ENCODE data around the gene ZNF750.
A peak's percentile ranks its signal among the peaks of the same experiment; 100 is the strongest.

The ZNF750 gene

DNA sequence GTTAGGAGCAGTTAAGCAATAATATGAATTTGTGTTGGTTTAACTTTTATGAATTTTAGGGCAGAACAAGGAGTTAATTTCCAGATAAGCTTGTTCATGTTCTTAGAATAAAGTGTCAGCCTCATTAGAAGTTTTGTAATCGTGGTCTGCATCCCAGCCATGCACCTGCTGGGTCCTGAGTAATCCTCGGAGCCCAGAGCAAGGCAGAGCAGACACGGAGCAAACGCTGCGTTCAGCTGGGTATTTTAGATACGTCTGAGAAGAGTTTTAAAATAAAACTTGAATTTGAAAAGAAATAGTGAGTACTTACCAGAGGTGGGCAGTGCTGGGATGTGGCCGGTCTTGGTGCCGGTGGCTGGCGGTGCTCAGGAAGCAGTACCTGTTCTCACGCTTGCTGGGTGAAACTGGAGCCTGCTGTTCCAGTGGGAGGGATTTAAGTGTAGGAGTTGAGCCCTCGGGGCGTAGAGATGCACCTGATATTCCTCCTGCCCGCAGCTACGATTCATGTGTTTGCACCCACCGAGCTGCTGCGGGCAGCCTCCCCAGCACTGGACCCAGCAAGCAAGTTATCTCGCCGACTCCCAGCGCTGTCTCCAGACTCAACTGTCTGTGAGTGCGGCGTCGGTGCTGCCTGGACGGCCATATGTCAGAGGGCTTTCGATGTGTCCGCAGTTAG is at the start of gene ZNF750:
Gene ZNF750, minus strand, starts transcription at position 406 of the 676 bp plus-strand sequence. CDS start 7,568 bp downstream, outside the sequence.
- no peak for DNase-seq (ENCODE audit: low read depth in 2 of 2)

DNA sequence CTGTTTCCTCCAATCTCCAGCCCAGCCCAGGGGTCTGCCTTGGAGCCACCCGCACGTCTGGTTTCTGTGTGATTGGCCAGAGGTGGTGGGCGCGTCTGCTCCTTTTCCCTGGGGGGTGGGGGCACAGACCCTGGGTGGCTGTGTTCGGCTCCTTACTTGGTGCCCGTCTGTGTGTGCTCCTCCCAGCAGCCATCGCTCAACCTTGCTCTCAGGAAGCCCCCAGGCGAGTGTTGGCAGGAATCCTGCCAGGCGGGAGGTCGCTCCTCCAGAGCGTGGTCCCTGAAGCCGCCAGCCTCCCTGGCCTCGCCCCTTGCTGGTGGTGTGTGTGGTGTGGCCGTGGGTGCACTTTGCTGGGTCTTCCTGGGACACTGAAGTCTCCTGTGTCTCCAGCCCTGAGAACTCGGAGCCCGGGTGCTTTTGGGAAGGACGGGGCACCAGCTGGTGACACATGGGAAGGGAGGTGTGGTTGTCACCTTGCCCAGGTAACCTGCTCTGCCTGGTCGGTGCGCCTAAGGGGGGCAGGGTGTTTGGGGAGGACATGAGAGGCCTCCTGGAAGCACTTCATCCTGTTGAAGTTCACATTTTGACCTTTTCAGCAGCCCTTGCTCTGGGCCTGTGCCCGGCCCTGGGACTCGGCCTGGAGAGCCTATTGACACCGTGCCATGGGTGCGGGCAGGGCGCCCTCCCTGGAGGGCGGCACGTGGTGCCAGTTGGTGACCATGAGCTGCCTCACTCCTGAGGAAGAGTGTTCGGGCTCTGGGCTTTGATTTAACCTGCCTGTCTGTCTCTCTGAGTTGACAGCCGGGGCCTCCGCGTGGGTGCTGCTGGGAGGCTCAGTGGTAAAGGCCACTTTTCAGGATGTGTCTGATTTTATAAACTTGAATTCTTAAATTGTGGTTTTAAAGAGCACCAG is 49.0 kb upstream of the ZNF750 start:
- DNase-seq (ENCODE audit: low read depth in 2 of 2) = no peak

DNA sequence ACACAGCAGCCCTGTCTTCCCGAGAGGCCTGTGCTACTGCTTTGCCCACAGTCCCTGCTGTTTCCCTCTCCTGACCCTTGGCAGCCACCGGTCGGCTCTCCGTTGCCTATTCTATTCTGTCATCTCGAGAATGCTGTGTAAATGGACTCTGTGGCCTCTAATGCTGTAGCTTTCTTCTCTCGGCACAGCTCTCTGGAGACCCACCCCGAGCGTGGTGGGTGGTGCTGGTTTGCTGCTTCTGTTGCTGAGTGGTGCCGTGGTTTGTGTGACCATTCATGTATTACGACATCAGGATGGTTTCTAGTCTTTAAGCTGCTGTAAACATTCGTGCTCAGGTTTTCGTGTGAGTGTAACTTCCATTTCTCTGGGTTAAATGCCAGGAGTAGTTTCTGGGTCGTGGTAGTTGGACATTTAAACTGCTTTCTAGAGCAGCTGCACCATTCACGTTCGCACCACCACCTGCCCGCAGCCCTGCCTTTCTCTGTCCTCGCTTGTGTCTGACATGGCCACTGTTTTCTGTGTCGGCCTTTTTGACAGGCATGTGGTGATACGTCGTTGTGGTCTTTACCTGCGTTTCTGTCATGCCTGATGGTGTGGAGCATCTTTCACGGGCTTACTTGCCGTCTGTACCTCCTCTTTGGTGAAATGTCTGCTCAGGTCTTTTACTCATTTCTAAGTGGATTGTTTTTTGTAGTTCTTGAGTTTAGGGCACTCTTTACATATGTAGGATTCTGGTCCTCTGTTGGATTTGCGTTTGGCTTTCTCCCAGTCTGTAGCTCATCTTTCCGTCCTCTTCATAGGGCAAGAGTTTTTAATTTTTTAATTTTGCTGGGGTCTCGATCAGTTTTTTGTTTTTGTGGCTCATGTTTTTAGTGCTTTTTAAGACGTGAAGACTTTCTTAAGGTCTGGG is 47.7 kb upstream of the ZNF750 start:
- no peak for DNase-seq (ENCODE audit: low read depth in 2 of 2)

DNA sequence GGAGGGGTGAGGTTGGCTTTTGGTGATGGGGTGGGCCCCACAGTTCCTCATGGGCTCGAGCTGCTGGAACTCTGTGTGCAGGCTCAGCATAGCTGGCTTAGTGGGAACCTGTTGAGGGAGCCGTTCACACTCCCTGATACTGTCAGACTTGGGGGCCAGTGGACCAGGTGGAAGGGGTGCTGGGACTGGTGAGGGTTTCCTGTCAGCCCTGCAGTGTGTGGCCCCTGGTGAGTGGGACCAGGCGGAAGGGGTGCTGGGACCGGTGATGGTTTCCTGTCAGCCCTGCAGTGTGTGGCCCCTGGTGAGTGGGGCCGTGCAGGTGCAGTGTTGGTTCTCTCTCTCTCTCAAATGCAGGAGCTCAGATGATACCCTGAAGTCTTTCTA is 45.1 kb upstream of the ZNF750 start:
- DNase-seq (ENCODE audit: low read depth in 2 of 2) = no peak

DNA sequence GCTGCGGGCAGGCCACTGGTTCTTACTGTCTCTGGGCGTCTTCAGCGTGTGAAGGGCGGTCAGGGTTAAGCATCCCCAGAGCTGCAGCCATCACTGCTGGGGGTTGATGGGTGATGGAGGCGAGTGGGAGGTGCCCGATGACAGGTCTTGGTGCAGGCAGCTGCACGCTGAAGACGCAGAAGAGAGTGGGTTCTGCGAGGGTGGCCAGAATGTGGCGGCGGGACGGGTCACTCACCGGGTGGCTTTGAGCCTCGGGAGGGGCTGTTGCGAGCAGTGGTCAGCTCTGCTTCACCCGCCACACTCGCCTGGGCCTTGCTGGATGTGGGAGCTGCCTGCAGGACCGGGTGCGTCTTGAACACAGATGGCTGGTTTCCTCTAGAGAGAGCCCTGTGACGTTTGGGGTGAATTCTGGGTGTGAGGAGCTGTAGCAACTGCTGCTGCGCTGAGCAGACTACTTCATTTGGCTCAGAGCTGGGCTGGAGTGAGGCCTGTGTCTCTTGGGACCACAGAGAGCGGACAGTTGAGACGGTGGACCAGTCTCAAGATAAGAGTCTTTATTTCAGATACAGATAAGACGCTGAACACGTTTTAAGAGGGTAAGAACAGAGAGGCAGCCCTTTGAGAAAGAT is 44.6 kb upstream of the ZNF750 start:
- DNase-seq (ENCODE audit: low read depth in 2 of 2) = no peak

DNA sequence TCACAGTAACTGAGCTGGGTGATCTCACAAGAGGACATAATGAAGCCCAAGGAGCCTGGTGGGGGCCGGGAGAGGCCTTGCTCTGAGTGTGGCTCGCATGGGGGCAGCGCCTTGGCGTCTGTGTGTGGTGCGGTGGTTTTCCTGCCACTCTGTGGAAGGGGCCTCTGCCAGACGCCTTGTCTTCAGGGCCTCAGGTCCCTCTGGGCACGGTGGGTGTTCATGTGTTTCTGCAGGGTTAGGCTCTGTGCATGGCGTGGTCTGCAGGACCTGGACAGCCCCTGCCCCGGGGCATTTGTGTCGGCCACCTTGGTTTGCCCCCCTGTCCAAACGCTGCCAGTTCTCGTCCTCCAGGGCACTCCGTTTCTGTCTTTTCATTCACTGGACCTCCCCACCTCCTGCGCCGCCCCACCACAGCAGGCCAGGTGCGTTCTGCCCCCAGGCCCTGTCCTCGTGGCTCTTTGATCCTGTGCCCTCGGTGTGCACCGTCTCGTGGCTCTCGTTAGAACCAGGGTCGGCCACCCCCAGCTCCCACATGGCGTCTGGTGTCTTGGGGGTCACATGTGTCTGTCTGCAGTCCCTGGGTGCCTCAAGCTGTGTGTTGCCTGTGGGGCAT is 43.7 kb upstream of the ZNF750 start:
- no peak for DNase-seq (ENCODE audit: low read depth in 2 of 2)

DNA sequence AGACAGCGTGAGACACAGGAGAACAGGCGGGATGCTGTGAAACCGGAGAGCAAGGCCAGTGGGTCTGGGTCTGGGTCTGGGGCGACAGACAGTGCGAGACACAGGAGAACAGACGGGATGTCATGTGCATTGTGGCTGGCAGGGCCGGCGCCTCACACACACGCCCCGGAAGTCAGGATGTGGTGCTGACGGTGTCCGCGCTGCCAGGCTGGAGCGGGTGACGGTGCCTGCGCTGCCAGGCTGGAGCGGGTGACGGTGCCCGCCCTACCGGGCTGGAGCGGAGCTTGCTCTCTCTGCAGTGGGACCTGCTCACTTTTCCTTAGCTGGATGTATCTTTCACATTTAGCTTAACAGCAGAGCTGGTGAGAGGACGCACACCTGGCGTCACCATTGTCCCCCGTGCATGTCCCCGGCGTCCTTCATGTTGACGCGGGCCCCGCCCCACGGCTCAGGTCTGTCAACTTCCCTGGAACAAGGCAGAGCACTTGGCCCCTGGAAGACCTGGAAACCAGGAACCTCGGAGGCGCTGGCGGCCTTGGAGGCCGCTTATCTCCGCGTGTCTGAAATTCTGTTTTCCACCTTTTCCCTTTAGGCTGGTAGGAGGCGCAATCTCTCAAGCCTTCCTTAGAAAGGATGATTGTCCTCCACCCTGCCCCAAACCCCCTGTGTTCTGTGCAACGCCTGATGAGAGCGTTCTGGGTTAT is 43.0 kb upstream of the ZNF750 start:
- DNase-seq (ENCODE audit: low read depth in 2 of 2) = peak; percentile 59 to 62

DNA sequence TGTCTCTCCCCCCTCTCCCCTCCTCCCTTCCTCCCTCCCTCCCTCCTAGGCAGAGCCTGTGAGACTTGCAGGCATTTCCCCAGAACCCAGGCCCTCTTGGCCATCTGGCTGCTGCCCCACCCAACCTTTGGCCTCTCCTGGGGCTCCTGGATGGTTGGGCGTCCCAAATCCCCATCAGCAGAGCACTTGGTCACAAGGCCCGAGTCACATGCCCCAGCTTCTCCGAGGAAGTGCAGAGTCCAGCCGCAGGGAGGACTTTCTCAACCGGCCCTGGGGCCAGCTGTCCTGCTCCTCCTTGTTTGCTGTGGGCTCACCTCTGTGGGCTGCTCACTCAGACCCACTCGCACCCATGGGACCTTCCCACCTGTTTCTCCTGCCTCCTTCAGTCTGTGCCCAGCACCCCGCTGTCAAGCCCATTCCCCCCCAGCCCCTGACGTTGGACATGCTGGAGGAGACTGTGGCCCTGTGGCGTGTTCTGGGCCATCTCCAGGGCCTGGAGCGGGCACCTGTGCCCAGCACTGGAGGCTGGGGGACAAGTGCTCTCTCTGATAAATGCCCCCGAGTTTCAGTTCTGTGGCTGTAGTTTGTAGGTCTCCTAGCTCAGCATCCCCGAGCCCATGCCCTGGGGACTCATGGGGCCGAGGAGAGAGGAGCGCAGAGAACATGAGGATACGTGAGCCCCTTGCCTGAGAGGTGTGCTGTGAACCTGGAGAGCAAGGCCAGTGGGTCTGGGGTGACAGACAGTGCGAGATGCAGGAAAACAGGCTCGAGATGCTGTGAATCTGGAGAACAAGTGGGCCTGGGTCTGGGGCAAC is 42.3 kb upstream of the ZNF750 start:
- DNase-seq (ENCODE audit: low read depth in 2 of 2) = no peak

DNA sequence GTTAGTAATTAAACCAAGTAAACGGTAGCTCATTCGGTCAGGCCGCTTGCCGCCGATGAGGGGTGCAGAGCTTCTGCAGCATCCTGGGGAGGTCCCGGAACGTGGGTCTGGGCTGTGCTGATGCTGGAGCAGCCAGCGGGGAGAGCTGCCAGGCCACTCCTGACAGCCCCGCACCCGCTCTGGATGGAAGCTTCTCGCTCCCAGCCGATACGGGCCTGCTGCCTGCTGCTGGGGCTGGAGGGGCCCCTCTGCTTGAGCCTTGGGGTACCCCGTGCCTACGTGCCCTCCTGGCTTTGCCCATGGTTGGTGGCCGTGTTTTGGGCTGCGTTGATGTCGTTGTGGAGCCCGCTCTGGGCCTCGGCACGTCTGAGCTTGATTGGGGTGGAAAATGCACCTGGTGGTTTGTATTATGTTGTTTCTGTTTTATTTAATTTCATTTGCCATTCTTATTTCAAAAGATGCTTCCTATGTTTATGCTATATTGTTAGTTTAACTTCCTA is 41.6 kb upstream of the ZNF750 start:
- no peak for DNase-seq (ENCODE audit: low read depth in 2 of 2)

DNA sequence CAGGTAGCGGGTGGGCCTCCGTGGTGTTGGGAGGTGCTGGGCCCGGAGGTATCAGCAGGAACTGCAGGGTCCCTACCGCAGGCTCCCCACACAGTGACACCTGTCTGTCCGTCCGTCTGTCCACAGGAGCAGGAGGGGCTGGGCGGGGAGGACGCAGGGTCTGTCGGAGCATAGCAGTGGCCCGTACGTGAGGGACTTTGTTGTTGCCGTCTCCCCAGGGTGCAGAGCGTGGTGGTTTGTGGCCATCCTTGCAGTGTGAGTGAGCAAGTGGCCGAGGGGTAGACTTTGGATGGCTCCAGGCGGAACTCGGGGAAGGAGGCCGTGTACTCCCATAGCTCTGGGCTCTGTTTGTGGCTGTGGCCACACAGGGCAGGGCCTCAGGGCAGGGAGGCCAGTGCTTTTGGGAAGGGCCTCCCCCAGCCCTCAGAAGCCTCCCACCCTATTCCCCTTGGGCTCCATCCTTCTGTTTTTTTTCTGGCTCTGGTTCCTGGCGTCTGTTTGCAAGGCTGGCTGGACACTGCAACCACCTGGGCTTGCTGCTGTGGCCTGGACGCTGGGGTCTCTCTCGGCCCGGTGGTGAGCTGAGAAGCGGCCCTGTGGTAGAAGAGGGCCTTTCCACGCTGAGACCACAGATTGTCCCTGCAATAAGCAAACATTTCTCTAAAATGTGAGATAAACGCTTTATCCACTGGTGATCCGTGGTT is 41.0 kb upstream of the ZNF750 start:
- no peak for DNase-seq (ENCODE audit: low read depth in 2 of 2)

DNA sequence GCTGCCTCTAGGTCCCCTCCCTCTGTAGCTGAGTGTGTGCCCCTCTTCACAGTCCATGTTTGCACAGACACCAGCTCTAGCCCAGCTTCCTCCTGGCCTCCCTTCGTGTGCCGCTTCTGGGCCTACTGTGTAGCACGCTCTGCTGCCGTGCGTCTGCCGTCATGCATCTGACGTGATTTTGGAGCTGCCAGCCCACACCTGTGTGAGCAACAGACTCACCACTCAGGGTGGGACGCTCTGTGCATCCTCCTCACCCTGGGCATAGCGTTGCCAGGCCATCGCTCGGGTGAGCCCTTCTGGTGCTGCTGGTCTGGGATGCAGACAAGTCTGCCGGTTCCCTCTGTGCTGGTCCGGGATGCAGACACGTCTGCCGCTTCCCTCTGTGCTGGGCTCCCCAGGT is 39.4 kb upstream of the ZNF750 start:
- no peak for DNase-seq (ENCODE audit: low read depth in 2 of 2)

DNA sequence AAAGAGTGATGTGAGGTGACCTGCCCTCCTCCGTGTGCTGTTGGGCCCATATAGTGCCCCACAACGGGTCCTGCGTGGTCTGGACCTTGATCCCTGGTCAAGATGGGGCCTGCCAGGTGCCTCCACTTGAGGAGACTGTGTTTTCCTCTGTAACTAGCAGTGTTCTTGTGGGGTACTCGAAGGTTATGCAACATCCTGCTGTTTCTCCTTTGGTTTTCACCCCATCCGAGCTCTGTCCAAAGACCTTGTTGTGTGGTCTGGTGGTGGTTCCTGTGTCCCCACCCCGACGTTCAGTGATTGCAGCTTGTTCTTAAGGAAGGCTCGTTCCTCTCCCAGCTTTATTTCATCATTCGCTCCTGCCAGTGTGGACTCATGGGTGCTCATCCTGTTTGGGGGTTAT is 38.7 kb upstream of the ZNF750 start:
- no peak for DNase-seq (ENCODE audit: low read depth in 2 of 2)

DNA sequence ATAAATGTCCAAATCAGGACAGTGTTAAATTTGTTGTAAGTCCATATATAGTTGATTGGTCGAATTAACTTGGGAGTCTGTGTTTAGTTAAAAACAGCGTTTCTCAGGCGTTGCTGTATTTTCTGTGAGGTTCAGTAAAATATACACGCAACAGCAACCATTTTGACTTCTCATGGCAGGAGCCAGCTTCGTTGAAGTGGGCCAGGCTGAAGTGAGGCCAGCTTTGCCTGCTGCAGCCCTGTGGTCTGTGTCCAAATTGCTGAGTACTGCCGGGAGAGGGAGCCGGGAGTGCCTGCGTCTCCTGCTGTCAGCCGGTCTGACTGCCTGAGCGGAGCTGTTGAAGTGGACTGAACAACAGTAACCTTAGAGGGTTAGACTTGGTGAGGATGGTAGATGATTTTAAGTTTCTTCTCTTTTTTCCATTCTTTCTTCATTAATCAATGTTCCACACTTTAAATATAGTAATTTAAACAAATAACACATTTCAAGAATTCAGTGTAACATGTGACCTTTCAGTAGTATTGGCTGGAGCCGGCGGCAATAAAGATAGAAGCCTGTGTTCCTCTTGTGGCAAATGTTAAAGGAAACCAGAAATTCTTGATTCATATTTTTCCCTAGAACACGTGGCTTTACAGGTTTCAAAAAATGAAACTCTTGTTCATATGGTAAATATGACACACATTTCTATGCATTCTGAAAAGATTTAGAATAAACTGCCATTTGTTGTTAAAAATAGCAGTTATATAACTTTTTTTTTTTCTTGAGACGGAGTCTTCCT is 37.0 kb upstream of the ZNF750 start:
- no peak for DNase-seq (ENCODE audit: low read depth in 2 of 2)

DNA sequence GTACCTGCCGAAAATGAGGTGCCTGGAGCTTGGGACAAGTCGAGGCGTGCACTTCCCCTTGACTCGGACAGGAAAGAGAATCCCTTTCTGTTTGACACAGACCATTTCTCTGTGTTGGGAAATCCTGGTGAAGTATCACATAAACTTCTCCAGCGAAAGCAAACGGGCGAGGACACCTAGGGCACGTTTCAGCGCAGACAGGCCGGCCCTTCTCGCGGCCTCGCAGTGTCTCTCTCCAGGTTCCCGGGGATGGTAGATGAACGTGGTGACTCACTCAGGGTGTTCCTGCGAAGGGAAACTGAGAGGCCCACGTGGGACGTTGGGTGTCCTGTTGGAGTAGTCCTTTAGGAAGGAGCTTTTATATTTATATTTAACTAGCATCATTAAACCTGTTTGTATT is 36.3 kb upstream of the ZNF750 start:
- no peak for DNase-seq (ENCODE audit: low read depth in 2 of 2)

DNA sequence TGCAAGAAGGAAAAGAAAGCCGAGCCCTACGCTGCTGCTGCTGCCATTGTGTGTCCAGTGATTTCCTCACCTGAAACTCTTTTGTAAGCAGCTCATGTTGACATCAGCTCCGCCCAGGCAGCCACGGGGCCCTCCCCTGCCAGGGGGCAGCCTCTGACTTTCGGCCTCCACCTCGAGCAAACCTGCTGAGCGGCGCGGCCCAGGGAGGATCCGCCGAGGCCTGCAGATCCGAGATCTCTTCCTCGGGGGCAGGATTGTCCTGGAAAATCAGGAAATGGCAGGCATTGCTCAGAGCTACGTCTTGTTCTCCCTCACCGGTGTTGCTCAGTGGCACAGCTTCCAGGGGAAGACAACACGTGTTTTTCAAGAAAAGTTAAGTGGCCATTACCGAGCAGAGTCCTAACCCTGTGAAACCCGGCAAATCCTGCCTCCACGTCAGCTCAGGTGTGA is 35.6 kb upstream of the ZNF750 start:
- no peak for DNase-seq (ENCODE audit: low read depth in 2 of 2)

DNA sequence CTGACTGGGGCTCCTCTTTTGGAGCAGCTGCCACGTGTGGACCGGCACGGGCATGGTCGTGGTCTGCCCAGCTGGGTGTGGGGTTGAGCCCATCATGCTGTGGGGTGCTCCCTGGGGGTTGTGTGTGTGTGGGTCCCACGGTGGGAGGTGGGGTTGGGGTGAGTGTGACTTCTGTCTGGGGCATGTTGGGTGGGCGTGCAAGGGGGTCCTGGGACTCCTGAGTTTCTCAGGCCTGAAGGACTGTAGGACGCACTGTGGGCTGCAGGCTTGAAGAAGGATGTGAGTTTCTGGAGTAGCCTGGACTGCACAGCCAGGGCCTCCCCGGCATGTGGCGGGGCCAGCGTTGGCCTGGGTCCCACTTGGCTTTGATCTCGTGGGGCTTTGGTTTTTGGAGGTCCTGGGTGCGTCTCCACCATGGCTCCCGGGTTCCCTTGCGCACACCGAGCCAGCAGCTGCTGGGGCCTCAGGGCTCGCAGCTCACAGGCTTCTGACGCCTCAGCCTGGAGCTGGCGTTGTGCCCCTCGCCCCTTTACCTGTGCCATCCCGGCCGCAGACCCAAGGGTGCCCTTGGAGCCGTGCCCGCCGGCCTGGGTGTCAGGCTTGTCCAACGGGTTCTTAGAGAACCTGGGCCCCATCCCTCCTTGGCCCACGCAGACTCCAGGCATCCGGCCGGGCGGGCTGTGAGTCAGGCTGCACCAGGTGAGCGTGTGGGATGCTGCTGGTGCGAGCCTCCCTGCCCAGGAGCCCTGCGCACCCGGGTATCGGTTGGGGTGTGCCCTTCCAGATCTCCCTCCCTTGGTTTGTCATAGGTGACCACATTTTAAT is 34.4 kb upstream of the ZNF750 start:
- DNase-seq (ENCODE audit: low read depth in 2 of 2) = no peak

DNA sequence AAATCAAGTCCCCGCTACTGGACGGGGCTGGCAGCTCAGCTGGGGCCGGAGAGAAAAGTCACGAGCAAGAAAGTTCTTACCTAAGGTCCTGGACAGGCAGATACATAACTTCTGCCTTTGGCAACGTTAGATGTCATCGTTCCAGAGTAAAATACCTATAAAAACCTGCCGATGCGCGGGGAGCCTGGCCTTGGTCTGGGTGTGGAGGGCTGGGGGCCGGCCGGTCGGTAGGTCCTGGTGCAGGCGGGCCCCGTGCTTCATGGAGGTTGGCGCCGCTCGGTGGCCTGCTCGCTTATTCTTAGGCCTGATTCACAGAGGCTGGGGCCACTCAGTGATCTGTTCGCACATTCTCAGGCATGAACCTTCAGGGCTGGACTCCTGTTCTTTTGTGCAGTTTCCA is 33.7 kb upstream of the ZNF750 start:
- DNase-seq (ENCODE audit: low read depth in 2 of 2) = no peak
